Hippocampal formation (tissue), 2 donors: ENCODE results near the gene TEC.
"Not testable (repeated sequence)": the region's sequence is repeated elsewhere in the genome, so short reads cannot be mapped to it uniquely, and the experiment has no call there.

Source experiments
- DNase-seq, 2 donors: peaks; one replicate each; lab custom pipeline; 2025; lab: John Stamatoyannopoulos, UW

TEC gene

GRCh38 chr4:48268956-48269860 lies at the start of gene TEC:
TSS of gene TEC (minus strand) at chr4:48269838. CDS start at chr4:48228614, 41,224 bp downstream.
- no peak for DNase-seq

GRCh38 chr4:48315728-48316630 lies 46.3 kb upstream of the TEC start:
- no peak for DNase-seq

- not testable (repeated sequence) for DNase-seq
These were observed 45.1 kb upstream of the TEC start for GRCh38 chr4:48314746-48315145.

GRCh38 chr4:48311896-48312295 lies 42.3 kb upstream of the TEC start:
- no peak for DNase-seq

DNA sequence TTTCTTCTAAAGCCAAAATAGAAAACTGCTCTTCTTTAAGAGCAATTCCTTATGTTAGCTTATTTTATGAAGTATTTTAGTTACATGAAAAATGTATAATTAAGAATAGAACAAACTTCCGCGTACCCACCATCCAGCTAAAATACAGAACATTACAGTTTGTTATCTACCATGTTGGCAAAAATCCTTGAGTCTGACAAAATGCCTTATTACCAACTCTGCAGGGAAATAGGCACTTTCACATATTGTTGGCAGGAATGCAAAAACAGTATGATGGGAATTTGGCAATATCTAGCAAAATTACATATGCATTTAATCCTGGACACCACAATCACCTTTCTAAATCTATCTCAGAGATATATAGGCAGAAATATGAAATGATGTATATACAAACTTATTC lies 39.3 kb upstream of the TEC start:
- no peak for DNase-seq

DNA sequence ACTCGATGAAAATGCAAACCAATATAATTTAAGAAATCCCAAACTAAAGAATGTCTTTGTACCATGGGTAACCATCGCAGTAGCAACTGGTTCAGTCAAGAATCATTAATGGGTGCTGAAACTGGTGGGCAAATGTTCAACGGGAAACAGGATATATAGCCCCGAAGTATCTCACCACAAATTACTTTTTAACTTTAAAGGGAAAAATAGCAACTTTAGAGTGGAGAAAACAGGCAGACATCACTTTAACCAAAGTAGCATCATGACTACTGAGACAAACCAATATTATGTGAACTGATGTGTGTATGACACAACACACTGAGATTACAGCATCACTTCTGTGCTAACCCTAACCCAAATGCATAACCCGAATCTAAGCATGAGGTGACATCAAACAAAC lies 37.9 kb upstream of the TEC start:
- no peak for DNase-seq

DNA sequence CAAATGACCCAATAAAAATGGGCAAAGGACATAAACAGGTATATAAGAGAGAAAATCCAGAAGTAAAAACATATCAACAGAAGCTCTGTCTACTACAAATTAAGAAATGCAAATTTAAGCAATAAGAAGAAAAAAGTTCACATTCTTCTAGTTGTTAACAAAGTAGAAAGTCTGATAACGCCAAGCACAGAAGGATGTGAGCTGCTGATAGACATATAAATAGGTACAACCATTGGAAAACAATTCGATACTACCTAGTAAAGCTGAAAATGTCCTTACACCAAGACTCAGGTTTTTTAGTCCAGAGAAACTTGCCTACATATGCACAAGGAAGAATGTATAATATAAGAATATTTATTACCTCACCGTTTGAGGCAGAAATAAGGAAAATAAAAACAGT lies 35.9 kb upstream of the TEC start:
- no peak for DNase-seq

- DNase-seq = no peak
These were observed 30.4 kb upstream of the TEC start for GRCh38 chr4:48300004-48300403.

- no peak for DNase-seq
These were observed 29.9 kb upstream of the TEC start for GRCh38 chr4:48299560-48299959.

DNA sequence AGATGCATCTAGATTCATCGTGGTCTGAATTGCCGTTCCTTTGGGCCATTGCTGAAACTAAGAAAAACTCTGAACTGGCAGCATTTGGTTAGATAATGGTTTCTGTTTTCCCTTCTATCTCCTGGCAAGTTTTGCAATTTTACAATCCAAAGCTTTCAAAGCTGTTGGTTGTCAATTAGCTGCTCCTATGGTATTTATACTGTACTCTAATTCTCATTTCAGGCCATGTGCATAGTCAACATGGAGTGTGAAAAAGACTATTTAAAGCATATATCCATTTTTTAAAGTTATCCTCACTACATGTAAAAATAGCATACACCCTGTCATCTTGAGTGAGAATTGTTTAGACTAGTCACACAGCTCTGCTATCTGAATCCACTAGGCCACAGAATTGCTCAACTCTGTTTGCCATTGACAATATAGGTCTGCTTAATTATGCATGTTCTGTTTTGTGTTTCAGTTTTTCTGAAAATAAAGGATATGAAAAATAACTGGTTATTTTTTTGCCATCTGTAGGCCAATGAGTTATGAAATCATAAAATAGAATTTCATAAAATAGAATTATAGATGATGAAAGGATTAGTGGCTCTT lies 27.7 kb upstream of the TEC start:
- DNase-seq = no peak

DNA sequence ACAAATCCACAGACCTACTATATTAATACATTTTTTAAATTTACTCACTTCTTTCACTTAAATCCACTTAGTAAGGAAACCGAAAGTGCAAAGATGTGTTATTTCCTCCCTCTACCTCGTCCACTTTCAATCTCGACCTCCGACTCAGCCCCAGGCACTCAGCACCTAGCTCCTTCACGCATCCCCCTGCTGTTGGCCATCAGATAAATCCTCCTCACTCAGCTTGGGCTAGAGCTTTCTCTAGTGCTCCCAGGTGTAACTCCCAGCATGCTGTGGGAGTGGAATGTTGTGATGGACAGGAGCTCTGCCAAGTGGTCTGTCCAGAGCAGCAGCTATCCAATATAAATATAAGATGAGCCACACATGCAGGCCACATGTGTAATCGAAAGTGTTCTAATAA lies 26.7 kb upstream of the TEC start:
- DNase-seq = no peak

DNA sequence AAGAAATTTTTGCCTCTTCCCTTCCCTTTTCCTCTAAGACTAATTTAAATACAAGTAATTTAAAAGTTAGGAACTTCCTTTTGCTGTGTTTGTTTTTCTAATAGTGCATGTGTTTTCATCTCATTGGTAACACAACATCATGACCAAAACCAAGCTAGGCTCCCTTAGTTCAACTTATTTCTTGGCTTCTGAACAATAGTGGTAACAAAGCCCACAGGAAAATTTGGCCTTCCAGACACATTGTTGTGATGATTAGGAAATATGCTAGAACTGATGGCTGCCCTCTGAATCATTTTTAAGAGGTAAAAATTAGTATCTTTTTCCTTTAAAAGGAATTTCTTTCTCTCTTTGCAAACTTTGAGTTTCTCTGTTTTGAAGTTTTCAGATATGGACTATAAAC lies 25.5 kb upstream of the TEC start:
- no peak for DNase-seq

- DNase-seq = not testable (repeated sequence)
These were observed 22.7 kb upstream of the TEC start for GRCh38 chr4:48292218-48292790.

DNA sequence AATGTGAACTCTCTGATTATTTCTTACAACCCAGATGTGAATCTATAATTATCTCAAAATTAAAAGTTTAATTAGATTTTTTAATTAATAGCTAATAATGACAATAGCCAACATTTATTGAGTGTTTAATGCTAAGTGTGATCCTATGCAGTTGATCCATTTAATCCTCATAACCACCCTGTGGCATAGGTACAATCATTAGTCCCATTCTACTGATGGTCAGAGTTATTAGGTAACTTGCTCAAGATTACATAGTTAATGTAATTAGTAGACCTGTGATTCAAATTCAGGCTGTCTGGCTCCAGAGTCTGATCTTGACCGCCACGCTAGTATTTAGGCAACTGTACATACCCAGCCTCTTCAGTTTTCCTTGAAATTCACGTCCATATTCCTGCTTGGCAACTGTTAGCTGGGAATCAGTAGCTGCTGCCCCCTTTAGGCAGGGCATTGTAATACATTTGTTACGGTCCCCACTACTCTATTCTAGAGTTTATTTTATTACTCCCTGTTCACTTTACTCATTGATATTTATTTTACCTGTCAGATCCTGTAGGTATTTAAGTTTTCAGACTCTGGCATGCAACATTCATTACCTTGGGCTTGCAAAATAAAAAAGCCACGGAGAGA lies 20.6 kb upstream of the TEC start:
- no peak for DNase-seq

DNA sequence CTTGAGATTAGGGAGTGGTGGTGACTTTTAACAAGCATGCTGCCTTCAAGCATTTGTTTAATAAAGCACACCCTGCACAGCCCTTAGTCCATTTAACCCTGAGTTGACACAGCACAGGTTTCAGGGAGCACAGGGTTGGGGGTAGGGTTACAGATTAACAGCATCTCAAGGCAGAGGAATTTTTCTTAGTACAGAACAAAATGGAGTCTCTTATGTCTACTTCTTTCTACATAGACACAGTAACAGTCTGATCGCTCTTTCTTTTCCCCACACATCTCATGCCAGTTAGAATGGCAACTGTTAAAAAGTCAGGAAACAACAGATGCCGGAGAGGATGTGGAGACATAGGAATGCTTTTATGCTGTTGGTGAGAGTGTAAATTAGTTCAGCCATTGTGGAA lies 16.4 kb upstream of the TEC start:
- not testable (repeated sequence) for DNase-seq

- DNase-seq = not testable (repeated sequence)
These were observed 16.0 kb upstream of the TEC start for GRCh38 chr4:48285640-48286039.

- DNase-seq = no peak
These were observed 6.0 kb upstream of the TEC start for GRCh38 chr4:48275686-48276085.

- DNase-seq = no peak
These were observed 5.6 kb upstream of the TEC start for GRCh38 chr4:48275247-48275646.

DNA sequence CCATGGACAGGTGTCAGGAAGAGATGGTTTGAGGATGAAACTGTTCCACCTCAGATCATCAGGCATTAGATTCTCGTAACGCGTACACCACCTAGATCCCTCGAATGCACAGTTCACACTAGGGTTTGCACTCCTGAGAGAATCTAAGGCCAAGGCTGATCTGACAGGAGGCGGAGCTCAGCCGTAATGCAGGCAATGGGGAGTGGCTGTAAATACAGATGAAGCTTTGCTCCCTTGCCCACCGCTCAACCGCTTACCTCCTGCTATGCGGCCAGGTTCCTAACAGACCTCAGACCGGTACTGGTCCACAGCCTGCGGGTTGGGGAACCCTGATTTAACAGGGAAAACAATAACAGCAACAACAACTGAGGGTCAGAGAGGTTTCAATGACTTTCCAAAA lies 2.0 kb upstream of the TEC start:
- DNase-seq = no peak

GRCh38 chr4:48270951-48271473 lies 1.4 kb upstream of the TEC start:
- DNase-seq = no peak

DNA sequence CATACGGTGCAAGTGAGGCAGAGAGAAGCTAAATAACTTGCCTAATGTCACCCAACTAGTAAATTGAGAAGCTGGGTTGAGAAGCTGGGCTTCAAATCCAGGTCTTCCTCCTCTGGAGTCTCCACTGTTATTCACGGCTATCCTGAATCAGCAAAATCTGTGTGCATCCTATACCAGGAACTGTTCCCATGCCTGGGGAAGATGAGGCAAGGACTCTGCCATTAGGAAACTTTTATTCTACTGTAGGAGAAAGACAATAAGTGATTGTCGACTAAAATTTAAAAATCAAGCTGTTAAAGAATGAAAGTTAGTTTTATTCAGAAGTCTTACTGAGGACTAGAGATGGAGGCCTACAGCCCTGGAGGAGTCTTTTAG lies 872 bp upstream of the TEC start:
- no peak for DNase-seq
